Stomach (tissue), 9 donors: ENCODE measurements around the gene DNM3. TPM values are rescaled to one million over a fixed set of nuclear protein-coding genes. Genes with fewer than 3 reads are reported as not detected.

Experiments used
- DNase-seq, 2 donors: peaks; one replicate each; pipeline versions ENCODE4 v3.0.0 to v3.0.0-alpha.2; 2013 to 2019
- H3K27ac ChIP-seq, 5 donors: fragments of 200-600 bp in 4 of 5; sonication (generic) in 4 of 5; one replicate each; pipeline ENCODE4 v1.5.1; 2013 to 2019; ENCODE audit warnings: mild to moderate bottlenecking in 1 of 5, moderate library complexity in 1 of 5
- H3K27me3 ChIP-seq, 3 donors: fragments of 200-600 bp; sonication (generic); one replicate each; pipeline ENCODE4 v1.5.1; 2017 to 2019; ENCODE audit warnings: mixed run types in 1 of 3
- H3K36me3 ChIP-seq, 4 donors: fragments of 200-600 bp; sonication (generic); 1 replicate in 3 of 4; 2 replicates in 1 of 4; pipeline ENCODE4 v1.5.1; 2016 to 2019
- H3K4me1 ChIP-seq, 4 donors: fragments of 200-600 bp; sonication (generic); one replicate each; pipeline ENCODE4 v1.5.1; 2016 to 2019
- H3K4me3 ChIP-seq, 4 donors: fragments of 200-600 bp; sonication (generic) in 3 of 4; one replicate each; pipeline ENCODE4 v1.5.1; 2016 to 2019; ENCODE audit warnings: mild to moderate bottlenecking in 1 of 4
- H3K9me3 ChIP-seq, 4 donors: fragments of 200-600 bp; sonication (generic); one replicate each; pipeline ENCODE4 v1.5.1; 2016 to 2019
- EP300 ChIP-seq: sonication (generic); formaldehyde crosslinking; IDR thresholded peaks from one replicate; pipeline ENCODE4 v1.6.1; 2017; ENCODE audit warnings: antibody characterized with exemption
- POLR2A ChIP-seq, 4 donors: fragments of 450-650 bp; IDR thresholded peaks; one replicate each; pipeline ENCODE4 v1.6.1; 2016; ENCODE audit warnings: antibody characterized with exemption in 4 of 4, control low read depth in 2 of 4, mild to moderate bottlenecking in 1 of 4, moderate library complexity in 1 of 4
- POLR2AphosphoS5 ChIP-seq, 3 donors: sonication (generic); formaldehyde crosslinking; IDR thresholded peaks; one replicate each; pipeline ENCODE4 v1.6.1; 2016; ENCODE audit warnings: antibody characterized with exemption in 3 of 3
- WGBS, 5 donors: extraction: QIAGEN DNeasy Blood & Tissue Kit in 3 of 5; methylation state at CpG; one replicate each; pipeline versions ENCODE4 v1.1.5 to v1.1.7; 2013 to 2018; 5-methylcytosine and 5-hydroxymethylcytosine counted together
- intact Hi-C: fragments of 100-400 bp; cut with DNase I; formaldehyde crosslinking; loops from one replicate; pipeline ENCODE4 v1.15.1; 2023; ENCODE audit warnings: low total_unique reads
- polyA plus RNA-seq, 3 donors: library from polyadenylated mRNA; stranded (reverse); fragments of 200-250 nt; gene quantifications; one replicate each; pipeline ENCODE4 v1.2.3, GENCODE V29; 2013
- total RNA-seq, 5 donors: library from RNA; depleted of rRNA; stranded (reverse); fragments of >200 nt; gene quantifications; one replicate each; pipeline versions ENCODE4 v1.1.0 to v1.2.3, GENCODE V29; 2014 to 2016
- TF ChIP-seq, protein P1 (sequence below), 7 experiments: fragments of 450-650 bp in 4 of 7; fragments of 200-600 bp in 3 of 7; sonication (generic) in 3 of 7; IDR thresholded peaks; one replicate each; pipeline ENCODE4 v1.5.1; 2016 to 2019; ENCODE audit warnings: antibody characterized with exemption in 7 of 7, control low read depth in 2 of 7, mild to moderate bottlenecking in 1 of 7
- donor health status: healthy with polysubstance abuse.
- donor health status: Bipolar disorder and iron deficiency.
- donor health status: healthy.

The DNM3 gene
- total and polyA plus RNA-seq, 8 donors = 0.58 to 13.8 (median 2.2) TPM

DNA sequence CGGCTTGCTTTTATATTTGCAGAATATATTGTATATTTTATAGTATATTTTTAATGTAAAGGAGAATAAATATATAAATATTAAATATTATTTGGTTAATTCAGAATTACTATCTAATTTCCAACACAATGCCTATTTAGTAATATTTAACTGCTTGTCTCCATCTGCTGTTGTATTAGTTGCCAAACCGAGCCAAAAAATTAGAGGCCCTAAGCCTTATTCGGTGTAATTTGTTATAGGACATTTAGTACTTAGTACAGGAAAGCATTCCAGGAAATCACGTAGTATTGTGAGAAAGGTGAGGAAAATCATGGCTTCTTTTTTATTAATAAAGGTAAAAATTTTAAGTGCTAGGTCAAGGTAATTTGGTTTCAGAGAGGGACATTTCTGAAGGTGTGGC is 93.8 kb downstream of the DNM3 start:
- H3K27ac ChIP-seq = no peak overlapping the region
- 90 to 95% (median 93%) methylated on average over 4 of the region's 4 CpGs for WGBS, 5 donors
- H3K9me3 ChIP-seq = no peaks in the 10 kb centered on the region
- no peaks in the 10 kb centered on the region for H3K36me3 ChIP-seq
- DNase-seq = no peak
- intact Hi-C loops = no loop called here
- TF ChIP-seq, protein P1, sequence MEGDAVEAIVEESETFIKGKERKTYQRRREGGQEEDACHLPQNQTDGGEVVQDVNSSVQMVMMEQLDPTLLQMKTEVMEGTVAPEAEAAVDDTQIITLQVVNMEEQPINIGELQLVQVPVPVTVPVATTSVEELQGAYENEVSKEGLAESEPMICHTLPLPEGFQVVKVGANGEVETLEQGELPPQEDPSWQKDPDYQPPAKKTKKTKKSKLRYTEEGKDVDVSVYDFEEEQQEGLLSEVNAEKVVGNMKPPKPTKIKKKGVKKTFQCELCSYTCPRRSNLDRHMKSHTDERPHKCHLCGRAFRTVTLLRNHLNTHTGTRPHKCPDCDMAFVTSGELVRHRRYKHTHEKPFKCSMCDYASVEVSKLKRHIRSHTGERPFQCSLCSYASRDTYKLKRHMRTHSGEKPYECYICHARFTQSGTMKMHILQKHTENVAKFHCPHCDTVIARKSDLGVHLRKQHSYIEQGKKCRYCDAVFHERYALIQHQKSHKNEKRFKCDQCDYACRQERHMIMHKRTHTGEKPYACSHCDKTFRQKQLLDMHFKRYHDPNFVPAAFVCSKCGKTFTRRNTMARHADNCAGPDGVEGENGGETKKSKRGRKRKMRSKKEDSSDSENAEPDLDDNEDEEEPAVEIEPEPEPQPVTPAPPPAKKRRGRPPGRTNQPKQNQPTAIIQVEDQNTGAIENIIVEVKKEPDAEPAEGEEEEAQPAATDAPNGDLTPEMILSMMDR (IDR thresholded peaks at IDR 0.05) = no peak
- no peak for TF ChIP-seq POLR2AphosphoS5 (IDR thresholded peaks at IDR 0.05)
- no peak for TF ChIP-seq POLR2A (IDR thresholded peaks at IDR 0.05)
- TF ChIP-seq EP300 = no peak
- H3K4me3 ChIP-seq = no peak overlapping the region
- H3K27me3 ChIP-seq = no peaks in the 10 kb centered on the region
- H3K4me1 ChIP-seq = peaks cover 0 to 7% (median 0%) of the 10 kb centered on the region in 4 donors

DNA sequence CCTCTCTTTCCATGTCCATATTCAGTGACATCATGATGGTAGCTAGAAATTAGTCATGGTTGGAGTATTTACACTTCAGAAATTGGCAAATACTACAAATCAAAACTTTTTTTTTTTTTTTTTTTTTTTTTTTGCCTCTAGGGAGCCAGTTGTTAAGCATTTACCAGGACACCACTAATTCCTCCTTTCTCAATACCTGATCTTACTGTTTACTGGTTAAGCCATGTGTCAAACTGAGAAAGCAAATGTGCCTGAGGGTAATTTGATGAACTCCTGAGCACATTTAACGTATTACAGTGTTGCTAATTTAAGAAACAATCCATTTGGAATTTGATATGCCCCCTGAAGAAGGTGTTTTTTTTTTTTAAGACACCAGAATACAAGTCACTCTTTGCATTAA is 94.4 kb downstream of the DNM3 start:
- WGBS, 5 donors = 77 to 93% (median 89%) methylated on average over 1 of the region's 1 CpG
- Histone ChIP-seq H3K9me3 (no peaks in the 10 kb centered on the region), H3K4me1 (peaks cover 0 to 7% (median 0%) of the 10 kb centered on the region in 4 donors), H3K4me3 (no peak overlapping the region), H3K36me3 (no peaks in the 10 kb centered on the region), H3K27me3 (no peaks in the 10 kb centered on the region), H3K27ac (no peak overlapping the region)
- DNase-seq = no peak
- TF ChIP-seq POLR2A (IDR thresholded peaks at IDR 0.05) (no peak), EP300 (no peak), POLR2AphosphoS5 (IDR thresholded peaks at IDR 0.05) (no peak)
- TF ChIP-seq, protein P1 (IDR thresholded peaks at IDR 0.05) = no peak
- intact Hi-C loops = no loop called here

DNA sequence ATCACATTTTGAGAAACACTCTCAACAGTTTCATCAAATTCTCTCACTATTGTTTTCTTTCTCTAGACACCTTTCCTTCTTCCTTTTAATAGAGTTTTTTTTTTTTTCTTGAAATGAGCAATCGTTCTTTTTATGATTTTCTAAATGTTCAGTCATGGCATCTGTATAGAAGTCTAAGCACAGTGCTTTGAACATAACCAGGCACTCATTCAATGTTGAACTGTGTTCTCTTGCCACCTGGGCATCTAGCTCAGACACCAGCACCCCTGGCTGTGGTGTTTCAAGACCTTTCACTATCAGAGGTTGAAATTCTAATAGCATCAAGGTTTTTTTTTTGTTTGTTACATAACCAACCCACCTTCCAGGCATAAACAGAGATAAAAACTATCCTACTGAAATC is 96.6 kb downstream of the DNM3 start:
- WGBS, 5 donors = 62 to 77% (median 69%) methylated on average over 1 of the region's 1 CpG
- Histone ChIP-seq H3K9me3 (no peaks in the 10 kb centered on the region), H3K4me3 (no peak overlapping the region), H3K4me1 (peaks cover 0 to 7% (median 0%) of the 10 kb centered on the region in 4 donors), H3K27ac (no peak overlapping the region), H3K27me3 (no peaks in the 10 kb centered on the region), H3K36me3 (no peaks in the 10 kb centered on the region)
- DNase-seq = no peak
- intact Hi-C loops = no loop called here
- TF ChIP-seq EP300 (no peak), POLR2A (IDR thresholded peaks at IDR 0.05) (no peak), POLR2AphosphoS5 (IDR thresholded peaks at IDR 0.05) (no peak)
- TF ChIP-seq, protein P1 (IDR thresholded peaks at IDR 0.05) = no peak

DNA sequence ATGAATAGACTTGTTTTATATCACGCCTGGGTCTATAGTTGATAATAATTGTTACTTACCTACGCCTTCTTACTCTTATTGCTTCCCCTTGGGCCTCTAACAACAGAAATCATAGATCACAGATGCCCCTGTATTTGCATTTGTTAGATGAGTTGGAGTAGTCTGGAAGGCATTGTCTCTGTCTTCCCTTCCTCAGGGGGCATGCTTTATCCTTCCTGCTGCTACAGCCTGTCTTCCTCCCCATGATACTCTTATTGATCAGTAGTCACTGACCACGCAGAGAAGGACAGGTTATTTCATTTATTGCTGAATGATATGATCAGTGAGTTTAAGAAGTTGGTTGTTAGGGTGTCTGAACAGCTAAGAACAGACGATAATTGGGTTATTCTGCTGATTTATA is 98.4 kb downstream of the DNM3 start:
- DNase-seq = no peak
- Histone ChIP-seq H3K4me3 (no peak overlapping the region), H3K36me3 (no peaks in the 10 kb centered on the region), H3K27ac (no peak overlapping the region), H3K9me3 (no peaks in the 10 kb centered on the region), H3K4me1 (no peaks in the 10 kb centered on the region), H3K27me3 (no peaks in the 10 kb centered on the region)
- TF ChIP-seq POLR2A (IDR thresholded peaks at IDR 0.05) (no peak), POLR2AphosphoS5 (IDR thresholded peaks at IDR 0.05) (no peak), EP300 (no peak)
- TF ChIP-seq, protein P1 (IDR thresholded peaks at IDR 0.05) = no peak
- intact Hi-C loops = no loop called here
- 66 to 74% (median 67%) methylated on average over 4 of the region's 4 CpGs for WGBS, 5 donors
